Activated naive CD8-positive, alpha-beta T cell treated with anti-CD3 and anti-CD28 coated beads for 36 hours (primary cell): ENCODE results near the gene ATP2B3. TPM values are rescaled to one million over a fixed set of nuclear protein-coding genes. Genes with fewer than 3 reads are reported as not detected.

Experiments
- DNase-seq: peaks from one replicate; pipeline ENCODE4 v3.0.0; 2021
- H3K27ac Mint-ChIP-seq: one replicate; pipeline ENCODE4 v1.8.0; 2022; ENCODE audit warnings: mild to moderate bottlenecking, moderate library complexity, mixed read lengths
- H3K27me3 Mint-ChIP-seq: one replicate; pipeline ENCODE4 v1.8.0; 2022; ENCODE audit warnings: mild to moderate bottlenecking, mixed read lengths
- H3K36me3 Mint-ChIP-seq: one replicate; pipeline ENCODE4 v1.8.0; 2021; ENCODE audit warnings: mild to moderate bottlenecking, mixed read lengths
- H3K4me1 Mint-ChIP-seq: one replicate; pipeline ENCODE4 v1.8.0; 2021; ENCODE audit warnings: mixed read lengths
- H3K4me3 Mint-ChIP-seq: one replicate; pipeline ENCODE4 v1.8.0; 2022; ENCODE audit warnings: mild to moderate bottlenecking, moderate library complexity, mixed read lengths
- H3K9me3 Mint-ChIP-seq: one replicate; pipeline ENCODE4 v1.8.0; 2022; ENCODE audit warnings: mixed read lengths
- total RNA-seq, 2 experiments: library from RNA; stranded (reverse); gene quantifications; one replicate each; pipeline ENCODE4 v1.2.3, GENCODE V29; 2021

Gene ATP2B3
- total RNA-seq, 2 experiments from 2014 or later, result not detected

GRCh38 chrX:153556767-153557166, 39.3 kb downstream of the ATP2B3 start:
- Mint-ChIP-seq H3K9me3 (no peaks in the 10 kb centered on the region), H3K4me1 (peaks cover 4% of the 10 kb centered on the region), H3K27ac (no peak overlapping the region), H3K36me3 (no peaks in the 10 kb centered on the region), H3K4me3 (no peak overlapping the region), H3K27me3 (no peaks in the 10 kb centered on the region)
- no peak for DNase-seq

GRCh38 chrX:153557618-153558355, 40.3 kb downstream of the ATP2B3 start:
- DNase-seq, result no peak
- no peak overlapping the region for H3K4me3 Mint-ChIP-seq
- no peak overlapping the region for H3K27ac Mint-ChIP-seq
- no peaks in the 10 kb centered on the region for H3K27me3 Mint-ChIP-seq
- H3K9me3 Mint-ChIP-seq, result no peaks in the 10 kb centered on the region
- H3K4me1 Mint-ChIP-seq, result peaks cover 4% of the 10 kb centered on the region
- no peaks in the 10 kb centered on the region for H3K36me3 Mint-ChIP-seq

- Mint-ChIP-seq H3K36me3 (no peaks in the 10 kb centered on the region), H3K4me3 (no peak overlapping the region), H3K27me3 (no peaks in the 10 kb centered on the region), H3K4me1 (peaks cover 4% of the 10 kb centered on the region), H3K27ac (no peak overlapping the region), H3K9me3 (no peaks in the 10 kb centered on the region)
- DNase-seq, result no peak
Observed at GRCh38 chrX:153560000-153560399, 42.6 kb downstream of the ATP2B3 start.

- no peak for DNase-seq
- no peak overlapping the region for H3K27ac Mint-ChIP-seq
- H3K27me3 Mint-ChIP-seq, result no peaks in the 10 kb centered on the region
- H3K4me3 Mint-ChIP-seq, result no peak overlapping the region
- no peaks in the 10 kb centered on the region for H3K36me3 Mint-ChIP-seq
- peaks cover 4% of the 10 kb centered on the region for H3K4me1 Mint-ChIP-seq
- no peaks in the 10 kb centered on the region for H3K9me3 Mint-ChIP-seq
Observed at GRCh38 chrX:153560466-153560865, 43.0 kb downstream of the ATP2B3 start.

- no peak overlapping the region for H3K27ac Mint-ChIP-seq
- no peaks in the 10 kb centered on the region for H3K27me3 Mint-ChIP-seq
- no peaks in the 10 kb centered on the region for H3K9me3 Mint-ChIP-seq
- no peak for DNase-seq
- no peaks in the 10 kb centered on the region for H3K36me3 Mint-ChIP-seq
- H3K4me1 Mint-ChIP-seq, result peaks cover 4% of the 10 kb centered on the region
- no peak overlapping the region for H3K4me3 Mint-ChIP-seq
Observed at GRCh38 chrX:153561337-153561736, 43.9 kb downstream of the ATP2B3 start.

GRCh38 chrX:153562546-153562945, 45.1 kb downstream of the ATP2B3 start:
- Mint-ChIP-seq H3K4me3 (no peak overlapping the region), H3K27me3 (no peaks in the 10 kb centered on the region), H3K36me3 (no peaks in the 10 kb centered on the region), H3K27ac (no peak overlapping the region), H3K9me3 (no peaks in the 10 kb centered on the region), H3K4me1 (peaks cover 4% of the 10 kb centered on the region)
- DNase-seq, result no peak

GRCh38 chrX:153564047-153564606, 46.7 kb downstream of the ATP2B3 start:
- no peak overlapping the region for H3K4me3 Mint-ChIP-seq
- no peak overlapping the region for H3K27ac Mint-ChIP-seq
- no peak for DNase-seq
- no peaks in the 10 kb centered on the region for H3K9me3 Mint-ChIP-seq
- H3K36me3 Mint-ChIP-seq, result no peaks in the 10 kb centered on the region
- no peaks in the 10 kb centered on the region for H3K27me3 Mint-ChIP-seq
- H3K4me1 Mint-ChIP-seq, result peaks cover 4% of the 10 kb centered on the region

- no peaks in the 10 kb centered on the region for H3K36me3 Mint-ChIP-seq
- H3K4me1 Mint-ChIP-seq, result peaks cover 2% of the 10 kb centered on the region
- no peaks in the 10 kb centered on the region for H3K27me3 Mint-ChIP-seq
- H3K4me3 Mint-ChIP-seq, result no peak overlapping the region
- no peak for DNase-seq
- H3K9me3 Mint-ChIP-seq, result no peaks in the 10 kb centered on the region
- no peak overlapping the region for H3K27ac Mint-ChIP-seq
Observed at GRCh38 chrX:153565996-153566580, 48.6 kb downstream of the ATP2B3 start.

GRCh38 chrX:153568451-153569011, 51.1 kb downstream of the ATP2B3 start:
- peaks cover 2% of the 10 kb centered on the region for H3K4me1 Mint-ChIP-seq
- no peak for DNase-seq
- H3K36me3 Mint-ChIP-seq, result no peaks in the 10 kb centered on the region
- no peak overlapping the region for H3K4me3 Mint-ChIP-seq
- H3K27ac Mint-ChIP-seq, result no peak overlapping the region
- no peaks in the 10 kb centered on the region for H3K27me3 Mint-ChIP-seq
- no peaks in the 10 kb centered on the region for H3K9me3 Mint-ChIP-seq

GRCh38 chrX:153569475-153569874, 52.0 kb downstream of the ATP2B3 start:
- no peaks in the 10 kb centered on the region for H3K9me3 Mint-ChIP-seq

GRCh38 chrX:153571534-153571908, 54.1 kb downstream of the ATP2B3 start:
- no peaks in the 10 kb centered on the region for H3K36me3 Mint-ChIP-seq
- peaks cover 3% of the 10 kb centered on the region for H3K4me1 Mint-ChIP-seq
- no peaks in the 10 kb centered on the region for H3K27me3 Mint-ChIP-seq
- no peak overlapping the region for H3K27ac Mint-ChIP-seq
- no peak overlapping the region for H3K4me3 Mint-ChIP-seq
- H3K9me3 Mint-ChIP-seq, result no peaks in the 10 kb centered on the region
- no peak for DNase-seq

More at GRCh38 chrX:153569475-153569874, 52.0 kb downstream of the ATP2B3 start:
- Mint-ChIP-seq H3K27me3 (no peaks in the 10 kb centered on the region), H3K36me3 (no peaks in the 10 kb centered on the region), H3K4me3 (no peak overlapping the region), H3K27ac (no peak overlapping the region), H3K4me1 (peaks cover 3% of the 10 kb centered on the region)
- DNase-seq, result no peak

GRCh38 chrX:153572601-153573000, 55.2 kb downstream of the ATP2B3 start:
- H3K9me3 Mint-ChIP-seq, result no peaks in the 10 kb centered on the region
- H3K4me3 Mint-ChIP-seq, result no peak overlapping the region
- H3K27ac Mint-ChIP-seq, result no peak overlapping the region
- no peaks in the 10 kb centered on the region for H3K36me3 Mint-ChIP-seq
- no peak for DNase-seq
- H3K27me3 Mint-ChIP-seq, result no peaks in the 10 kb centered on the region
- peaks cover 3% of the 10 kb centered on the region for H3K4me1 Mint-ChIP-seq

GRCh38 chrX:153573984-153574383, 56.5 kb downstream of the ATP2B3 start:
- Mint-ChIP-seq H3K27ac (no peak overlapping the region), H3K9me3 (no peaks in the 10 kb centered on the region), H3K27me3 (no peaks in the 10 kb centered on the region), H3K36me3 (no peaks in the 10 kb centered on the region), H3K4me1 (peaks cover 3% of the 10 kb centered on the region), H3K4me3 (no peak overlapping the region)
- DNase-seq, result no peak

- Mint-ChIP-seq H3K27me3 (no peaks in the 10 kb centered on the region), H3K27ac (no peak overlapping the region)
Observed at GRCh38 chrX:153576239-153576870, 58.9 kb downstream of the ATP2B3 start.

GRCh38 chrX:153576961-153577360, 59.5 kb downstream of the ATP2B3 start:
- H3K36me3 Mint-ChIP-seq, result no peaks in the 10 kb centered on the region
- no peak overlapping the region for H3K4me3 Mint-ChIP-seq
- H3K27me3 Mint-ChIP-seq, result no peaks in the 10 kb centered on the region
- peaks cover 1% of the 10 kb centered on the region for H3K4me1 Mint-ChIP-seq
- no peaks in the 10 kb centered on the region for H3K9me3 Mint-ChIP-seq
- no peak overlapping the region for H3K27ac Mint-ChIP-seq
- no peak for DNase-seq

More at GRCh38 chrX:153576239-153576870, 58.9 kb downstream of the ATP2B3 start:
- no peaks in the 10 kb centered on the region for H3K9me3 Mint-ChIP-seq
- no peak overlapping the region for H3K4me3 Mint-ChIP-seq
- H3K4me1 Mint-ChIP-seq, result peaks cover 1% of the 10 kb centered on the region
- H3K36me3 Mint-ChIP-seq, result no peaks in the 10 kb centered on the region
- no peak for DNase-seq
